B cell (primary cell): ENCODE measurements around the gene RAPGEF1. TPM values are rescaled to one million over a fixed set of nuclear protein-coding genes. Genes with fewer than 3 reads are reported as not detected.
A peak's percentile ranks its signal among the peaks of the same experiment; 100 is the strongest.

Experiments used
- ATAC-seq: fragments of 200-7000 bp; cut with Tn5 transposase; one replicate; pipeline ENCODE4 v1.10.0; 2021; ENCODE audit warnings: low read depth, mild to moderate bottlenecking, moderate number of reproducible peaks, moderate library complexity
- CTCF ChIA-PET: fragments of 350-600 bp; sonication (Branson Sonifier 250); formaldehyde crosslinking; loops from one replicate; lab custom pipeline; 2021; ENCODE audit warnings: antibody characterized with exemption, inconsistent platforms; lab: Charles Lee
- POLR2A ChIA-PET: fragments of 350-600 bp; sonication (Branson Sonifier 250); formaldehyde crosslinking; loops from one replicate; lab custom pipeline; 2021; ENCODE audit warnings: antibody characterized with exemption; lab: Charles Lee
- DNase-seq: peaks from one replicate; pipeline ENCODE4 v3.0.0; 2013
- H2AFZ ChIP-seq: 2 replicates; pipeline ENCODE4 v1.6.1; 2012; ENCODE audit warnings: mild to moderate bottlenecking, low read depth, low read length; ENCODE audit not compliant: insufficient read depth, poor library complexity, severe bottlenecking
- H3K27ac ChIP-seq, 2 donors: 1 replicate in 1 of 2; 2 replicates in 1 of 2; pipeline ENCODE4 v1.5.1; 2012 to 2013; ENCODE audit warnings: low read length in 2 of 2, mild to moderate bottlenecking in 2 of 2, moderate library complexity in 1 of 2
- H3K27me3 ChIP-seq, 4 experiments: fragments of 200-600 bp in 1 of 4; sonication (generic) in 1 of 4; replicated peaks in 1 of 4; 1 replicate in 2 of 4; 2 replicates in 2 of 4; pipeline versions ENCODE4 v1.6.1 to v1.7.0; 2013 to 2016; ENCODE audit warnings: low read length in 3 of 4, mild to moderate bottlenecking in 2 of 4, mixed read lengths in 1 of 4, moderate library complexity in 1 of 4; ENCODE audit not compliant: insufficient read depth in 4 of 4, control insufficient read depth in 3 of 4; ENCODE audit errors: control extremely low read depth in 1 of 4
- H3K36me3 ChIP-seq, 2 experiments: replicated peaks in 1 of 2; 1 replicate in 1 of 2; 2 replicates in 1 of 2; pipeline versions ENCODE4 v1.6.1 to v1.7.1; 2013; ENCODE audit warnings: low read length in 1 of 2; ENCODE audit not compliant: insufficient read depth in 2 of 2, control insufficient read depth in 1 of 2; ENCODE audit errors: control extremely low read depth in 1 of 2, extremely low read depth in 1 of 2
- H3K4me1 ChIP-seq, 2 donors: fragments of 200-600 bp in 1 of 2; sonication (generic) in 1 of 2; 1 replicate in 1 of 2; 2 replicates in 1 of 2; pipeline versions ENCODE4 v1.5.1 to v1.6.1; 2013 to 2017; ENCODE audit warnings: low read length in 2 of 2; ENCODE audit not compliant: control insufficient read depth in 2 of 2, insufficient read depth in 2 of 2
- H3K4me2 ChIP-seq: replicated peaks from 2 replicates; pipeline ENCODE3; 2012; ENCODE audit warnings: mild to moderate bottlenecking, low read depth, low read length; ENCODE audit not compliant: poor library complexity, severe bottlenecking
- H3K4me3 ChIP-seq, 5 experiments: fragments of 200-600 bp in 1 of 5; sonication (generic) in 1 of 5; 1 replicate in 3 of 5; 2 replicates in 2 of 5; pipeline versions ENCODE4 v1.5.1 to v1.7.0; 2011 to 2016; ENCODE audit warnings: low read length in 4 of 5, mild to moderate bottlenecking in 4 of 5, low read depth in 2 of 5, control low read depth in 1 of 5, moderate library complexity in 1 of 5; ENCODE audit not compliant: insufficient read depth in 1 of 5; ENCODE audit errors: control extremely low read depth in 1 of 5, extremely low read depth in 1 of 5
- H3K79me2 ChIP-seq: fragments of 200-600 bp; sonication (generic); one replicate; pipeline ENCODE4 v1.6.0; 2016; ENCODE audit warnings: low read length; ENCODE audit not compliant: control insufficient read depth, insufficient read depth
- H3K9ac ChIP-seq: fragments of 200-600 bp; sonication (generic); 2 replicates; pipeline ENCODE4 v1.6.1; 2017; ENCODE audit warnings: mild to moderate bottlenecking, low read length, moderate library complexity
- H3K9me3 ChIP-seq, 3 donors: one replicate each; pipeline versions ENCODE4 v1.6.1 to v1.7.1; 2013; ENCODE audit warnings: low read length in 2 of 3; ENCODE audit not compliant: control insufficient read depth in 2 of 3, insufficient read depth in 1 of 3; ENCODE audit errors: control extremely low read depth in 1 of 3
- H4K20me1 ChIP-seq: 2 replicates; pipeline ENCODE4 v1.6.0; 2012; ENCODE audit warnings: mild to moderate bottlenecking, low read length; ENCODE audit not compliant: insufficient read depth, control insufficient read depth, poor library complexity, severe bottlenecking
- H3K27ac Mint-ChIP-seq: one replicate; pipeline ENCODE4 v1.8.0; 2021; ENCODE audit warnings: mixed read lengths
- H3K27me3 Mint-ChIP-seq: one replicate; pipeline ENCODE4 v1.8.0; 2021; ENCODE audit warnings: mixed read lengths
- H3K4me1 Mint-ChIP-seq: one replicate; pipeline ENCODE4 v1.8.0; 2021; ENCODE audit warnings: mixed read lengths
- H3K4me3 Mint-ChIP-seq: one replicate; pipeline ENCODE4 v1.8.0; 2021; ENCODE audit warnings: mixed read lengths
- H3K9me3 Mint-ChIP-seq: one replicate; pipeline ENCODE4 v1.8.0; 2022; ENCODE audit warnings: mixed read lengths; ENCODE audit not compliant: insufficient read depth
- CTCF ChIP-seq: fragments of 200-600 bp; IDR thresholded peaks from one replicate; pipeline ENCODE4 v1.8.0; 2022; ENCODE audit warnings: antibody characterized with exemption, mild to moderate bottlenecking
- EZH2 ChIP-seq: IDR thresholded peaks from 2 replicates; pipeline ENCODE4 v1.6.1; 2012; ENCODE audit warnings: borderline replicate concordance, low read depth, mild to moderate bottlenecking, moderate library complexity, low read length; ENCODE audit not compliant: insufficient read depth, poor library complexity, severe bottlenecking
- WGBS: methylation state at CpG from one replicate; pipeline ENCODE4 v1.1.5; 2013; ENCODE audit warnings: missing lambda C conversion rate; ENCODE audit not compliant: insufficient coverage; 5-methylcytosine and 5-hydroxymethylcytosine counted together
- intact Hi-C: fragments of 100-400 bp; cut with micrococcal nuclease; formaldehyde crosslinking; loops from one replicate; pipeline ENCODE4 v1.10.0; 2022
- polyA plus RNA-seq: library from polyadenylated mRNA; depleted of rRNA; stranded (reverse); fragments of >200 nt; gene quantifications from 2 replicates; pipeline ENCODE4 v1.2.3, GENCODE V29; 2012
- total RNA-seq, 2 donors: library from RNA; stranded (reverse); fragments of 120-200 nt in 1 of 2; gene quantifications; 1 replicate in 1 of 2; 2 replicates in 1 of 2; pipeline versions ENCODE4 v1.2.3 to v1.2.4, GENCODE V29; 2013 to 2022

Gene RAPGEF1
- total and polyA plus RNA-seq, 2 donors (not counting 1 experiment from before 2014, with no cell fraction given), result 134 to 447 TPM

- peaks cover 5% of the 10 kb centered on the region for H4K20me1 ChIP-seq
- peaks cover 5 to 77% of the 10 kb centered on the region in 2 experiments for H3K36me3 ChIP-seq
- H3K9me3 ChIP-seq, result no peaks in the 10 kb centered on the region
- H3K27me3 ChIP-seq, result no peaks in the 10 kb centered on the region
- no peak overlapping the region for H3K9ac ChIP-seq
- peaks cover 19 to 27% of the 10 kb centered on the region in 2 donors for H3K4me1 ChIP-seq
- 92% methylated on average over 14 of the region's 25 CpGs for WGBS
- DNase-seq (peak; percentile 15), ATAC-seq (no peak)
- intact Hi-C loops, result no loop called here
- TF ChIP-seq EZH2 (no peak), CTCF (no peak)
- H3K4me3 ChIP-seq, result no peak overlapping the region
- peak overlapping the region; percentile 67 to 83 for H3K27ac ChIP-seq
- ChIA-PET POLR2A (interaction anchor here (0.5 kb wide), 1 partner anchor 1775 kb away, joined by 6 read pairs; no protein-coding TSS in a partner anchor), CTCF (interaction anchor here (0.8 to 3.0 kb wide), 3 partner anchors 14 to 226 kb away, joined by 4 to 19 read pairs (median 5); no protein-coding TSS in a partner anchor)
- no peak overlapping the region for H2AFZ ChIP-seq
- no peaks in the 10 kb centered on the region for H3K9me3 Mint-ChIP-seq
- H3K4me2 ChIP-seq, result no peak overlapping the region
- H3K4me1 Mint-ChIP-seq, result peaks cover 24% of the 10 kb centered on the region
- no peaks in the 10 kb centered on the region for H3K27me3 Mint-ChIP-seq
- H3K27ac Mint-ChIP-seq, result peak overlapping the region; percentile 94
- H3K79me2 ChIP-seq, result peaks cover 8% of the 10 kb centered on the region
- peak overlapping the region; percentile 23 for H3K4me3 Mint-ChIP-seq
Observed at GRCh38 chr9:131577005-131578000, 162.6 kb downstream of the RAPGEF1 start.
